Brain microvascular endothelial cell (primary cell): ENCODE data around the gene PCNT.
"Not testable (repeated sequence)": the region's sequence is repeated elsewhere in the genome, so short reads cannot be mapped to it uniquely, and the experiment has no call there.

Experiments
- DNase-seq: peaks from one replicate; pipeline ENCODE4 v3.0.0-alpha.2; 2020
- H3K27ac ChIP-seq: fragments of 250-450 bp; sonication (Bioruptor Pico); 2 replicates; pipeline ENCODE4 v1.5.1; 2020; ENCODE audit warnings: mild to moderate bottlenecking, moderate library complexity
- H3K27me3 ChIP-seq: fragments of 250-450 bp; sonication (Bioruptor Pico); replicated peaks from 2 replicates; pipeline ENCODE4 v1.5.1; 2020; ENCODE audit warnings: mild to moderate bottlenecking
- H3K36me3 ChIP-seq: fragments of 250-450 bp; sonication (Bioruptor Pico); replicated peaks from 2 replicates; pipeline ENCODE4 v1.5.1; 2020; ENCODE audit warnings: mild to moderate bottlenecking
- H3K4me3 ChIP-seq: 2 replicates; pipeline ENCODE4 v1.5.1; 2011; ENCODE audit warnings: low read depth, mild to moderate bottlenecking, control low read depth, low read length, moderate library complexity
- in situ Hi-C: cut with HindIII; loops from 2 replicates; pipeline ENCODE4 v1.10.0; 2017; ENCODE audit warnings: low sequenced_read_pairs, low pct_ligation_motif_present
- TF ChIP-seq, protein P1 (sequence below): IDR thresholded peaks from 2 replicates; pipeline ENCODE4 v1.5.1; 2011; ENCODE audit warnings: low read depth, mild to moderate bottlenecking, moderate library complexity, low read length, control low read depth, inconsistent platforms; ENCODE audit errors: missing control alignments

The PCNT gene

DNA sequence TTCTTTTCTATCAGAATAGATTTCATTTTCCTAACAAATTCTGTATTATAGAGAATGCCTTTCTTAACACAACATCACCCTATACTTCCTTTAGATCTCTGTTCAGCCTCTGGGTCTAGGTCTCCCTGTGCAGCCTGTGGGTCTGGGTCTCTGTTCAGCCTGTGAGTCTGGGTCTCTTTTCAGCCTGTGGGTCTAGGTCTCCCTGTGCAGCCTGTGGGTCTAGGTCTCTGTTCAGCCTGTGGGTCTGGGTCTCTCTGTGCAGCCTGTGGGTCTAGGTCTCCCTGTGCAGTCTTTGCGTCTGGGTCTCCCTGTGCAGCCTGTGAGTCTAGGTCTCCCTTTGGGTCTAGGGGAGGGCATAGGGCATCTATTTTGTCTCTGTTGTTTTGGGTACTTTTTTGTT lies 75.2 kb downstream of the PCNT start:
- Histone ChIP-seq H3K27me3 (no peaks in the 10 kb centered on the region), H3K36me3 (peaks cover 30% of the 10 kb centered on the region), H3K27ac (no peak overlapping the region), H3K4me3 (no peak overlapping the region)
- TF ChIP-seq, protein P1, sequence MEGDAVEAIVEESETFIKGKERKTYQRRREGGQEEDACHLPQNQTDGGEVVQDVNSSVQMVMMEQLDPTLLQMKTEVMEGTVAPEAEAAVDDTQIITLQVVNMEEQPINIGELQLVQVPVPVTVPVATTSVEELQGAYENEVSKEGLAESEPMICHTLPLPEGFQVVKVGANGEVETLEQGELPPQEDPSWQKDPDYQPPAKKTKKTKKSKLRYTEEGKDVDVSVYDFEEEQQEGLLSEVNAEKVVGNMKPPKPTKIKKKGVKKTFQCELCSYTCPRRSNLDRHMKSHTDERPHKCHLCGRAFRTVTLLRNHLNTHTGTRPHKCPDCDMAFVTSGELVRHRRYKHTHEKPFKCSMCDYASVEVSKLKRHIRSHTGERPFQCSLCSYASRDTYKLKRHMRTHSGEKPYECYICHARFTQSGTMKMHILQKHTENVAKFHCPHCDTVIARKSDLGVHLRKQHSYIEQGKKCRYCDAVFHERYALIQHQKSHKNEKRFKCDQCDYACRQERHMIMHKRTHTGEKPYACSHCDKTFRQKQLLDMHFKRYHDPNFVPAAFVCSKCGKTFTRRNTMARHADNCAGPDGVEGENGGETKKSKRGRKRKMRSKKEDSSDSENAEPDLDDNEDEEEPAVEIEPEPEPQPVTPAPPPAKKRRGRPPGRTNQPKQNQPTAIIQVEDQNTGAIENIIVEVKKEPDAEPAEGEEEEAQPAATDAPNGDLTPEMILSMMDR: no peak
- in situ Hi-C loops: no loop called here
- DNase-seq: no peak

DNA sequence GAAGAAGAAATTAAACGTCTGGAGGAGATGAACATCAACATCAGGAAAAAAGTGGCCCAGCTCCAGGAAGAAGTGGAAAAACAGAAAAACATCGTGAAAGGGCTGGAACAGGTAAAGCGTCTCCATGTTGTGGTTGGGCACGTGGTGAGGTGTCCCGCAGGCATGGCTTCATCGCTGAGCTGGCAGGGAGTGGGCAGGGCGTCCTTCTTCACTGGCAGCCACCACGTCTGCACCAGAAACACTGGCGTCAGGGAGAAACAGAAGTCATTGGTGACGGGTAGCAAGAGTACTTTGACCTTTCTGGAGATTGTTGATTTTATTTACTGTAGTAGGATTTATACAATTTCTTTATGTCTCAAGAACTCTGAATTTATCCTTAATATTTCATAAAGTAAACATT lies 75.7 kb downstream of the PCNT start:
- H3K4me3 ChIP-seq: no peak overlapping the region
- no peak for DNase-seq
- in situ Hi-C loops: no loop called here
- H3K27me3 ChIP-seq: no peaks in the 10 kb centered on the region
- TF ChIP-seq, protein P1: no peak
- peaks cover 30% of the 10 kb centered on the region for H3K36me3 ChIP-seq
- no peak overlapping the region for H3K27ac ChIP-seq

DNA sequence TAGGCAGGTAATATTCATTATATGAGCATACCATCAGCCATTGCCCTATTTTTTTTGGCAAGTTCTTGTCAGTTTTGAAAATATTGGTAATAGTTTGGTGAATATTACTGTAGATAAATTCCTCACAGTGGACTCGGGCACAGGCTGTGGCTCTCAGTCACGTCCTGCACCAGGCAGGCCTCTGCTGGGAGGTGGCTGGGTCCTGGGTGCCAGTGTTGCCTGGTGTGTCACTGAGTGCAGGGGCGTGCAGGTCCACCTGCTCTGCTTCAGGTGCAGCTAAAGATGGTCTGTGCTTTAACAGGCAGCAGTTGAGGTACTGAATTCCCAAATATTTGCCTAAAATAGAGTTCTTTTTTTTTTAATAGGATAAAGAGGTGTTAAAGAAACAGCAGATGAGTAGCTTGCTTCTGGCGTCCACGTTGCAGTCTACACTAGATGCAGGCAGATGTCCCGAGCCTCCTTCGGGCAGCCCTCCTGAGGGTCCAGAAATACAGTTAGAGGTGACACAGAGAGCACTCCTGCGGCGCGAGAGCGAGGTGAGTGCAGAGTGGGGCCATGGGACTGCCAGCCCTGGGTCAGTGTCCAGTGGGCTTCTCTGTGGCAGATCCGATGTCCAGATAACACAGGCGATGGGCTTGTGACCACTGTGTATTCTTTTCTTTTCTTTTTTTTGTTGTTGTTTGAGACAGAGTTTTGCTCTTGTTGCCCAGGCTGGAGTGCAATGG lies 77.4 kb downstream of the PCNT start:
- TF ChIP-seq, protein P1: no peak
- H3K27ac ChIP-seq: no peak overlapping the region
- in situ Hi-C loops: no loop called here
- H3K27me3 ChIP-seq: no peaks in the 10 kb centered on the region
- peaks cover 30% of the 10 kb centered on the region for H3K36me3 ChIP-seq
- no peak for DNase-seq
- H3K4me3 ChIP-seq: no peak overlapping the region

DNA sequence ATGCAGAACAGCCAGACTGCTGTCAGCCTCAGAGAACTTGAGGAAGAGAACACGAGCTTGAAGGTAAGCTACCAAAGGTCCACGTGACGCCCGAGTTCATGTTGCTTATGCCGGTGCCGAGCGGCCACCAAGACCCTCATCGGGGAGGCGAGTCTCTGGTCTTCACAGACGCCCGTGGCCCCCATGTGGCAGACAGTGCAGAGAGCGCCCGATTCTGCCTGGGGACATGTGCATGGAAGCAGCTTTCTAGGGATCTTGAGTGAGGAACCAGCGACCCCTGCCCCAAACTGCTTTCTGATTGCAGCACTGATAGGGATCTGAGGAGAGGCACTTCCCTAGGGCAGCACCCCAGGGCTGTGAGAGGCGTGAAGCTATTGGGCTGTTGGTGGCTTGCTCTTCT lies 78.5 kb downstream of the PCNT start:
- H3K36me3 ChIP-seq: peaks cover 28% of the 10 kb centered on the region
- in situ Hi-C loops: no loop called here
- TF ChIP-seq, protein P1: peak; percentile 8

DNA sequence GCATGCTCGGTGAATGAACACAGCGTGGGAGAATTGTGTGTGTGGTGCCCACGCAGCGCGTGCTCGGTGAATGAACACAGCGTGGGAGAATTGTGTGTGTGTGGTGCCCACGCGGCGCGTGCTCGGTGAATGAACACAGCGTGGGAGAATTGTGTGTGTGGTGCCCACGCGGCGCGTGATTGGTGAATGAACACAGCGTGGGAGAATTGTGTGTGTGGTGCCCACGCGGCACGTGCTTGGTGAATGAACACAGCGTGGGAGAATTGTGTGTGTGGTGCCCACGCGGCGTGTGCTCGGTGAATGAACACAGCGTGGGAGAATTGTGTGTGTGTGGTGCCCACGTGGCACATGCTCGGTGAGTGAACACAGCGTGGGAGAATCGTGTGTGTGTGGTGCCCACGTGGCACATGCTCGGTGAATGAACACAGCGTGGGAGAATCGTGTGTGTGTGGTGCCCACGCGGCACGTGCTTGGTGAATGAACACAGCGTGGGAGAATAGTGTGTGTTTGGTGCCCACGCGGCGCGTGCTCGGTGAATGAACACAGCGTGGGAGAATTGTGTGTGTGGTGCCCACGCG lies 79.4 kb downstream of the PCNT start:
- in situ Hi-C loops, H3K27ac ChIP-seq, DNase-seq, H3K27me3 ChIP-seq, H3K4me3 ChIP-seq: not testable (repeated sequence)
- H3K36me3 ChIP-seq: peaks cover 20% of the 10 kb centered on the region

More for the DNA sequence above, 78.5 kb downstream of the PCNT start:
- no peak for DNase-seq
- no peaks in the 10 kb centered on the region for H3K27me3 ChIP-seq
- H3K27ac ChIP-seq: no peak overlapping the region
- no peak overlapping the region for H3K4me3 ChIP-seq

DNA sequence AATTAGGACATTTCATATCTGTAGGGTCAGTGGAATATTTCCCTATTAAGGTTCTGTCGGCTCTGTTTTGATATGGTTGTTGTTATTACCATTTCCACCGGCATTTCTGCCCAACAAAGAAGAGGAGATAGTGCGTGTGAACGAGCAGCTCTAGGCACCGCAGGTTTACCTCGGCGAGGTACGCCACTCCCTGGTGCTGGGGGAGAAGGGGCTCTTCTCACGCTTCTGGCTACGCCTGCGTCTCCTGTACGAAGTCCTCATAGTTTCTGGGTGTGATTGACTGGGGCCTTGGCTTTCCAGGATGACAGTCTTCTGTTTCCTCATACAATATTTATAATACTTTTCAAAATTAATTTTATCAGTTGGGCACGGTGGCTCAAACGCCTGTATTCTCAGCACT lies 80.3 kb downstream of the PCNT start:
- in situ Hi-C loops: no loop called here
- Histone ChIP-seq H3K36me3 (peaks cover 18% of the 10 kb centered on the region), H3K4me3 (no peak overlapping the region), H3K27me3 (no peaks in the 10 kb centered on the region), H3K27ac (no peak overlapping the region)
- TF ChIP-seq, protein P1: no peak
- no peak for DNase-seq
